Ishikawa (cell line): ENCODE results near the gene SLA2.

ENCODE experiments used
- CEBPB ChIP-seq: IDR thresholded peaks from 2 replicates; pipeline ENCODE4 v1.6.1; 2012
- CREB1 ChIP-seq: IDR thresholded peaks from 2 replicates; pipeline ENCODE4 v1.6.1; 2012; ENCODE audit warnings: low read depth
- EGR1 ChIP-seq: IDR thresholded peaks from 2 replicates; pipeline ENCODE4 v1.6.1; 2012
- EP300 ChIP-seq: IDR thresholded peaks from 2 replicates; pipeline ENCODE4 v1.6.1; 2012; ENCODE audit warnings: borderline replicate concordance
- FOXM1 ChIP-seq: IDR thresholded peaks from 2 replicates; pipeline ENCODE4 v1.6.1; 2012; ENCODE audit warnings: low read depth, borderline replicate concordance
- NFIC ChIP-seq: IDR thresholded peaks from 2 replicates; pipeline ENCODE4 v1.6.1; 2012
- RAD21 ChIP-seq: IDR thresholded peaks from 2 replicates; pipeline ENCODE4 v1.6.1; 2012; ENCODE audit warnings: low read depth
- TAF1 ChIP-seq: IDR thresholded peaks from 2 replicates; pipeline ENCODE4 v1.6.1; 2012; ENCODE audit warnings: low read depth, mild to moderate bottlenecking
- TCF12 ChIP-seq: IDR thresholded peaks from 2 replicates; pipeline ENCODE4 v1.6.1; 2012; ENCODE audit warnings: low read depth
- TEAD4 ChIP-seq: IDR thresholded peaks from 2 replicates; pipeline ENCODE4 v1.6.1; 2012
- YY1 ChIP-seq: IDR thresholded peaks from 2 replicates; pipeline ENCODE4 v1.6.1; 2012; ENCODE audit warnings: low read depth
- ZBTB7A ChIP-seq: IDR thresholded peaks from 2 replicates; pipeline ENCODE4 v1.6.1; 2012; ENCODE audit warnings: low read depth
- TF ChIP-seq, protein P1 (sequence below): IDR thresholded peaks from 2 replicates; pipeline ENCODE4 v1.6.1; 2012
- TF ChIP-seq, protein P2 (sequence below): IDR thresholded peaks from 2 replicates; pipeline ENCODE4 v1.6.1; 2012; ENCODE audit warnings: low read depth, mild to moderate bottlenecking
- TF ChIP-seq, protein P3 (sequence below): IDR thresholded peaks from 2 replicates; pipeline ENCODE4 v1.6.1; 2012

Gene SLA2

DNA sequence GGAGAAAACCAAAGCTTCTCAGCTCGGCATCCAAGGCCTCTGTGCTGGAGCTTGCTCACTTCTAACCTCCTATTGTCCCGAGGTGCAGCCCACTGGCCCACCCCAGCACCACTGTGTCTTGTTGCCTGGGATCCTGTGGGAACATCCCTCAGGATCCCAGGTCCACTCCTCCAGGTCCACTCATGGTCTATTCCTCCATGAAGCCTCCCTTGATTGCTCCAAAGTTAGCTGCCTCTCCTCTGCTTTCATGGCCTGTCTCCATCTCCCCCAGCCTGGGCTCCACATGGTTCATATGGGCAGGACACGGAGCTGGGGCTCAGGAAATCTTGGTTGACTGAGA is 13.9 kb downstream of the SLA2 start:
- TF ChIP-seq YY1, result no peak
- no peak for TF ChIP-seq EP300
- no peak for TF ChIP-seq RAD21
- no peak for TF ChIP-seq TEAD4
- no peak for TF ChIP-seq FOXM1
- no peak for TF ChIP-seq TAF1
- TF ChIP-seq, protein P1, sequence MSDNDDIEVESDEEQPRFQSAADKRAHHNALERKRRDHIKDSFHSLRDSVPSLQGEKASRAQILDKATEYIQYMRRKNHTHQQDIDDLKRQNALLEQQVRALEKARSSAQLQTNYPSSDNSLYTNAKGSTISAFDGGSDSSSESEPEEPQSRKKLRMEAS, result no peak
- TF ChIP-seq TCF12, result no peak
- TF ChIP-seq, protein P2, sequence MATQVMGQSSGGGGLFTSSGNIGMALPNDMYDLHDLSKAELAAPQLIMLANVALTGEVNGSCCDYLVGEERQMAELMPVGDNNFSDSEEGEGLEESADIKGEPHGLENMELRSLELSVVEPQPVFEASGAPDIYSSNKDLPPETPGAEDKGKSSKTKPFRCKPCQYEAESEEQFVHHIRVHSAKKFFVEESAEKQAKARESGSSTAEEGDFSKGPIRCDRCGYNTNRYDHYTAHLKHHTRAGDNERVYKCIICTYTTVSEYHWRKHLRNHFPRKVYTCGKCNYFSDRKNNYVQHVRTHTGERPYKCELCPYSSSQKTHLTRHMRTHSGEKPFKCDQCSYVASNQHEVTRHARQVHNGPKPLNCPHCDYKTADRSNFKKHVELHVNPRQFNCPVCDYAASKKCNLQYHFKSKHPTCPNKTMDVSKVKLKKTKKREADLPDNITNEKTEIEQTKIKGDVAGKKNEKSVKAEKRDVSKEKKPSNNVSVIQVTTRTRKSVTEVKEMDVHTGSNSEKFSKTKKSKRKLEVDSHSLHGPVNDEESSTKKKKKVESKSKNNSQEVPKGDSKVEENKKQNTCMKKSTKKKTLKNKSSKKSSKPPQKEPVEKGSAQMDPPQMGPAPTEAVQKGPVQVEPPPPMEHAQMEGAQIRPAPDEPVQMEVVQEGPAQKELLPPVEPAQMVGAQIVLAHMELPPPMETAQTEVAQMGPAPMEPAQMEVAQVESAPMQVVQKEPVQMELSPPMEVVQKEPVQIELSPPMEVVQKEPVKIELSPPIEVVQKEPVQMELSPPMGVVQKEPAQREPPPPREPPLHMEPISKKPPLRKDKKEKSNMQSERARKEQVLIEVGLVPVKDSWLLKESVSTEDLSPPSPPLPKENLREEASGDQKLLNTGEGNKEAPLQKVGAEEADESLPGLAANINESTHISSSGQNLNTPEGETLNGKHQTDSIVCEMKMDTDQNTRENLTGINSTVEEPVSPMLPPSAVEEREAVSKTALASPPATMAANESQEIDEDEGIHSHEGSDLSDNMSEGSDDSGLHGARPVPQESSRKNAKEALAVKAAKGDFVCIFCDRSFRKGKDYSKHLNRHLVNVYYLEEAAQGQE, result no peak
- TF ChIP-seq CEBPB, result no peak
- no peak for TF ChIP-seq NFIC
- TF ChIP-seq CREB1, result no peak
- TF ChIP-seq, protein P3, sequence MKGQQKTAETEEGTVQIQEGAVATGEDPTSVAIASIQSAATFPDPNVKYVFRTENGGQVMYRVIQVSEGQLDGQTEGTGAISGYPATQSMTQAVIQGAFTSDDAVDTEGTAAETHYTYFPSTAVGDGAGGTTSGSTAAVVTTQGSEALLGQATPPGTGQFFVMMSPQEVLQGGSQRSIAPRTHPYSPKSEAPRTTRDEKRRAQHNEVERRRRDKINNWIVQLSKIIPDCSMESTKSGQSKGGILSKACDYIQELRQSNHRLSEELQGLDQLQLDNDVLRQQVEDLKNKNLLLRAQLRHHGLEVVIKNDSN, result no peak

DNA sequence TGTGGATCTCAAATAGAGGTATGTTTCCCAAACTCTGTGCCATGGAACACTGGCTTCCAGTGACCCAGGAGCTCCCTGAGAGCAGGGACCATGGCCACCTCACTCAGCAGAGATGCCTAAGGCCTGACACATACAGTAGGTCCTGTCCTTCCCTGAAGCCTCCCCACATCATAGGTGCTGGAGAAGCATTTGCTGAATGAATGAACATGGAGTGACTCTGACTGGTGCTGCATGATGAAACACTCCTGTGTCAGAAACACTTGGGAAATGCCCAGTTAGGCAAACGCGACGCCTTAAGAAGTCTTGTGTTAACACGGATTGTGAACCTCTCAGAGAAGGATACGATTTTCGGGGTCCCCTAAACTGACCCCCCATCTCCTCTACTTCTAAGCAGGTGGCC is 14.3 kb downstream of the SLA2 start:
- TF ChIP-seq, protein P2, result no peak
- TF ChIP-seq TEAD4 (no peak), CEBPB (no peak), EGR1 (no peak), EP300 (no peak), NFIC (no peak), FOXM1 (no peak), CREB1 (no peak), RAD21 (no peak), TAF1 (no peak), ZBTB7A (no peak), TCF12 (no peak), YY1 (no peak)
- TF ChIP-seq, protein P3, result no peak
- TF ChIP-seq, protein P1, result no peak

DNA sequence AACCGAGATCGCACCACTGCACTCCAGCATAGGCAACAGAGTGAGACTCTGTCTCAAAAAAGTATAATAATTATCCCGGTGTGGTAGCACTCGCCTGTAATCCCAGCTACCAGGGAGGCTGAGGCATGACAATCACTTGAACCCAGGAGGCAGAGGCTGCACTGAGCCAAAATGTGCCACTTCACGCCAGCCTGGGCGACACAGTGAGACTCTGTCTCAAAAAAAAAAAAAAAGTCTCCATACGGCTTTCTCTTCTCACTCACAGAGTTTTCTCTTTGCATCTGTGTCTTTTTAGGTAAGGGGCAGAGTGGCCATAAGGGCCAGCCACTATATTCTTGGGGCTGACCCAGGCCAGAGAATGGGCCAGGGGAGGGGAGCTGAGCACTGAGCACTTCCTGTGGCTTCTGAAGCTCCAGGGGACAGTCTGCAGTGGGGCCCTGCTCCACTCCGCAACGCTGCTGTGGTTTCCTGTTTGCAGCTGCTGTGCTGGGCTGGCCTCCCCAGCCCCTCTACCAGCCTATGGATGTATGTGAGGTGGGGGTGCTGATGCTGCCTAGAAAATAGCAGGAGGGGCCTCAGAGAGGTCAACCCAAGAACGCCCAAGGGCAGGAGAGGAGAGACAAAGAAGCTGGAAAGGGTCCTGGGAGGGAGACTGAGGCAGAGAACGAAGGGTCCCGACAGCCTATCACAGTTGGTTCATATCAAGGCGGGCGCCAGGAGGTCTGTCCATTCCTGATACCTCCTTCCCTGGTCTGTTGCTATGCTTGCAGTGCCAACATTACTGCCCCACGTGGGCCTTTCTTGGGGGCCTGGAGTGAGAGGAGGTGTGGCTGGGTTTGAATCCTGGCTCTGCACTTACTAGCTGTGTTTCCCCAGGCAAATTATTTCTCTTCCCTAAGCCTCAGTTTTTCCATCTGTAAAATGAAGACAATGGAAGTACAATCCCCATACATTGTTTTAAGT is 16.0 kb downstream of the SLA2 start:
- TF ChIP-seq YY1, result no peak
- TF ChIP-seq, protein P1, result no peak

DNA sequence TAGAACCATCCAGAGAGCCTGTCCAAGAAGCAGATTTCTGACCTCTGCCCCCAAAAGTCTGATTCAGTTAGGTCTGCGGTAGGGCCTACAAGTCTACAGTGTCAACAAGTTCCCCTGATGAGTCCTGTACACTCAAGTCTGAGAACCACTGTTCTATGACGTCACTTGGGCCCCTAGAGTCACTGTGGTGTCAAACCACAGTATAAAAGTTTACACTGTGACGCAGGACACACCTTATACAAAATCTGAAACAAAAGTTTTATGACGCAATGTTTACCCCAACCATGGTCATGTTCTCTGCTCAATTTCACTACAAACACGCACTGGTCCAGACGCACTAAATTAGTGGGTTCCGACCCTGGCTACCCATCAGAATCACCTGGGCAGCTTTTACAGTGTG is 17.9 kb downstream of the SLA2 start:
- TF ChIP-seq TAF1 (no peak), ZBTB7A (no peak), EP300 (no peak), NFIC (no peak), YY1 (no peak), CEBPB (no peak), FOXM1 (no peak), TEAD4 (no peak), CREB1 (no peak), RAD21 (no peak)
- TF ChIP-seq, protein P1, result no peak
- TF ChIP-seq, protein P3, result no peak

DNA sequence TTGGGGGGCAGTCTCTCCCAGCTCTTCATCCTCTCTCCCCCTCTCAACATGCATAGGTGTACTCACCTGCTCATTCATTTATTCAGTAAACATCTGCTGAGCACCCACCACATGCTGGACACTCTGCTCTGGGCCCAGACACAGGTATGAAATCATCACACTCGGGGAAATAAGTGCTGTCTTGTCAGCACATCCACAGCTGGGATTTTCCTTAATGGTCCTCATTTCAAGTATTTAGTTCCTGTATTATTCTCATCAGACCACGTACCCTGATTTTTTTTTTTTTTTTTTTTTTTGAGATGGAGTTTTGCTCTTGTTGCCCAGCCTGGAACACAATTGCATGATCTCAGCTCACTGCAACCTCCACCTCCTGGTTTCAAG is 21.1 kb downstream of the SLA2 start:
- TF ChIP-seq, protein P3, result no peak
- TF ChIP-seq TEAD4, result no peak
- TF ChIP-seq, protein P2, result no peak
- TF ChIP-seq CREB1, result no peak
- no peak for TF ChIP-seq EP300
- no peak for TF ChIP-seq FOXM1
- no peak for TF ChIP-seq NFIC
- no peak for TF ChIP-seq TAF1
- TF ChIP-seq ZBTB7A, result no peak
- TF ChIP-seq, protein P1, result no peak
- TF ChIP-seq YY1, result no peak
- TF ChIP-seq CEBPB, result no peak
- no peak for TF ChIP-seq RAD21
- no peak for TF ChIP-seq EGR1
- no peak for TF ChIP-seq TCF12
